ENCODE data around the gene RABGEF1. TPM values are rescaled to one million over a fixed set of nuclear protein-coding genes. Genes with fewer than 3 reads are reported as not detected.

Gene RABGEF1
- total and polyA plus RNA-seq, 3 donors from 2014 or later, result 62.5 to 78.4 (median 70.2) TPM

DNA sequence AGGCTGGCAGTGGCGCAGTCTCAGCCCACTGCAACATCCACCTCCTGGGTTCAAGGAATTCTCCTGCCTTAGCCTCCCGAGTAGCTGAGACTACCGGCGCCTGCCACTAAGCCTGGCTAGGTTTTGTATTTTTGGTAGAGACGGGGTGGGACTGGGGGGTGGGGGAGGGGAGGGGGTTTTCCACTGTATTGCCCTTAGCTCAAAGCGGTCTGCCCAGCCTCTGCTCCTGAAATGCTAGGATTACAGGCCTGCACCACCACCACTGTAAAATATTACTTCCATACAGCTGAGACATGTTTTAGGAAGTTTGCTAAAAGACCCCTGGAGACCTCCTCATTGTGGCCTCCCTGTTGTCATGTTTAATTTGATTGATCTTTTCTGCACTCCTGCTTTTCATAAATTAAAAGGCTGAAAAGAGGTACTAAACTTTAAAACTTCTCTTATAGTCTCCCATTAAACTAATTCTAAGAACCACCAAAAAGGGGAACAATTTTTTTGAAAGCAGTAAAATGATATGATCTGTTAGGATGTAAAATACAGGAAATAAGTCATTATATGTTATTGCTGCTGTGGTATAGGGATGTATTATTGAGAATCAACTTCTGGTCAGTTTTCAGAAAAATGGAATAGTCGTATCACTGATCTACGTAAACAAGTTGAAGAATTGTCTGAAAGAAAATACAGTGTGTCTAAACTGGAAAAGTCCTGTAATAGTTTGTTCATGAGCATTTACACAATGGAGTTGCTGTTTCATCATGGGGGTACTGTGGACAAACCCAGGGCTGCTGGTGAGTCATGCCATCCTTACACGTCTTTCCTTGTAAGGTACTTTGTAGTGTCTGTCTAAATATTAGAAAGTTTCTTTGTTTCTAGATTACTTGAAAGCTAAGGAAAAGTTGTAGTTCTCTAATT lies 107.6 kb downstream of the RABGEF1 start:
- Histone ChIP-seq H3K27ac (no peak overlapping the region), H3K27me3 (no peaks in the 10 kb centered on the region), H3K4me3 (no peak overlapping the region), H3K9me3 (no peaks in the 10 kb centered on the region), H3K4me1 (no peaks in the 10 kb centered on the region), H3K36me3 (ENCODE audit: low read depth, missing control alignments) (no peaks in the 10 kb centered on the region)
- 71 to 84% methylated on average over 9 of the region's 9 CpGs for WGBS, 2 donors
- TF ChIP-seq CTCF (IDR thresholded peaks at IDR 0.05) (no peak), POLR2A (IDR thresholded peaks at IDR 0.05) (no peak)
- intact Hi-C loops (cut with DNase I; ENCODE audit: low total_unique reads), result no loop called here
- DNase-seq, result no peak

GRCh38 chr7:66859339-66859738 lies 118.8 kb downstream of the RABGEF1 start:
- intact Hi-C loops (cut with DNase I; ENCODE audit: low total_unique reads), result no loop called here
- H3K36me3 ChIP-seq (ENCODE audit: low read depth, missing control alignments), result no peaks in the 10 kb centered on the region
- TF ChIP-seq POLR2A (IDR thresholded peaks at IDR 0.05) (no peak), CTCF (IDR thresholded peaks at IDR 0.05) (no peak)

GRCh38 chr7:66859794-66860645 lies 119.5 kb downstream of the RABGEF1 start:
- Histone ChIP-seq H3K27ac (no peak overlapping the region), H3K36me3 (ENCODE audit: low read depth, missing control alignments) (no peaks in the 10 kb centered on the region), H3K27me3 (no peaks in the 10 kb centered on the region), H3K4me3 (no peak overlapping the region), H3K9me3 (no peaks in the 10 kb centered on the region), H3K4me1 (no peaks in the 10 kb centered on the region)
- no peak for DNase-seq
- WGBS, 2 donors, result 92 to 93% methylated on average over 9 to 10 of the region's 10 CpGs
- intact Hi-C loops (cut with DNase I; ENCODE audit: low total_unique reads), result no loop called here
- no peak for TF ChIP-seq POLR2A (IDR thresholded peaks at IDR 0.05)
- TF ChIP-seq CTCF (IDR thresholded peaks at IDR 0.05), result no peak

More at GRCh38 chr7:66859339-66859738, 118.8 kb downstream of the RABGEF1 start:
- H3K4me1 ChIP-seq, result no peaks in the 10 kb centered on the region
- no peak for DNase-seq
- H3K27ac ChIP-seq, result no peak overlapping the region
- no peak overlapping the region for H3K4me3 ChIP-seq
- 91 to 100% methylated on average over 1 of the region's 1 CpG for WGBS, 2 donors
- no peaks in the 10 kb centered on the region for H3K27me3 ChIP-seq
- H3K9me3 ChIP-seq, result no peaks in the 10 kb centered on the region

DNA sequence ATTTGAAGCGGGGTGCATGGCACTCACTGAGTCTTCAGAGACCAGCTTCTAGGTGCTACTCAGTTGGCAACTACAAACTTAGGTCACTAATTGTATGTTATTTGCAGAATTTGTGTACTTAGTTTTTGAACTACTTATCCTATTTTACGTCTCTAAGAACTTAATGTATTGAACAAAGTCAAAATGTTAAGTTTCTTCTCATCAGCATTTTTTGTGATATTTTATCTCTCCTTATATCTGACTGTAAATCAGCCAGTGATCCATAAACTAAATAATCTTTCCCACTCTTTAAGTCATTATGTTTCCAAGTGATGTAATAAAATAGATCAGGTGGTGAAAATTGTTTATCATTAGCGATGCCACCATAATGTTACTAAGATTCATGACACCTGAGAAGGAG lies 120.2 kb downstream of the RABGEF1 start:
- 96% methylated on average over 3 of the region's 3 CpGs for WGBS, 2 donors
- TF ChIP-seq POLR2A (IDR thresholded peaks at IDR 0.05), result no peak
- TF ChIP-seq CTCF (IDR thresholded peaks at IDR 0.05), result no peak
- Histone ChIP-seq H3K27ac (no peak overlapping the region), H3K36me3 (ENCODE audit: low read depth, missing control alignments) (no peaks in the 10 kb centered on the region), H3K4me1 (no peaks in the 10 kb centered on the region), H3K9me3 (no peaks in the 10 kb centered on the region), H3K27me3 (no peaks in the 10 kb centered on the region), H3K4me3 (no peak overlapping the region)
- intact Hi-C loops (cut with DNase I; ENCODE audit: low total_unique reads), result no loop called here
- no peak for DNase-seq

Small RNAs within 50 kb of the gene (small RNA-seq; reads per million reads assigned to genes)
- 0 reads per million in 2 donors for gene AC027644.2

Other genes starting within 250 kb of the RABGEF1 start
- 10 to 100 TPM; 62.4 to 71.7 TPM for gene KCTD7, start 111.9 kb upstream of the RABGEF1 start, total RNA-seq
- 36.1 TPM for gene KCTD7, start 111.9 kb upstream of the RABGEF1 start, polyA plus RNA-seq (ENCODE audit: insufficient read depth, low read depth, low replicate concordance)
- gene TMEM248, start 180.5 kb downstream of the RABGEF1 start, total RNA-seq, result 100 to 1,000 TPM; 181 to 221 TPM
- gene TMEM248, start 180.5 kb downstream of the RABGEF1 start, polyA plus RNA-seq (ENCODE audit: insufficient read depth, low read depth, low replicate concordance), result 139 TPM

All from testis (tissue), 3 donors.